GM10266 (cell line): ENCODE results near the gene WDR82.

ENCODE experiments used
- DNase-seq: peaks from one replicate; pipeline ENCODE4 v3.0.0; 2012; ENCODE audit errors: extremely low spot score
- CTCF ChIP-seq: IDR thresholded peaks from 2 replicates; pipeline ENCODE4 v1.5.1; 2012; ENCODE audit warnings: mild to moderate bottlenecking, low read depth; ENCODE audit not compliant: control insufficient read depth, insufficient read depth; ENCODE audit errors: missing control alignments

The WDR82 gene

DNA sequence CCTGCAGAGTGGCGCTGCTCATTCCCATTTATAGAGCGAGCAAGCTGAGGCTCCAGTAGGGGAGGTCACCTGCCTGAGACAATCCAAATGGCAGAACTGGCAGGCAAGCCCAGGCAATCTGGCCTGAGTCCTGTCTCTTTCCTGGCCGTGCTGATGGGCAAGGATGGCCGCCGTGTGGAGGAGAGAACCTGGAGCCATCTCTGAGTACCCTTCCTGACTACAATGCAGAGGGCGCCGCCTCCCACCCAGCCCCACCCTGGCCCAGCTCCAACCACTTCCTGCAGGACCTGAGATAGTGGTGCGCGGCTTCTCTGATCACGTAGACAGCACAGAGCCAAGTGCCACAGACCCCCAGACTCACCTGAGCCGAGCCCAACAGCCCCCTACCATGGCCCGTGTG is 60.0 kb downstream of the WDR82 start:
- no peak for TF ChIP-seq CTCF
- no peak for DNase-seq

DNA sequence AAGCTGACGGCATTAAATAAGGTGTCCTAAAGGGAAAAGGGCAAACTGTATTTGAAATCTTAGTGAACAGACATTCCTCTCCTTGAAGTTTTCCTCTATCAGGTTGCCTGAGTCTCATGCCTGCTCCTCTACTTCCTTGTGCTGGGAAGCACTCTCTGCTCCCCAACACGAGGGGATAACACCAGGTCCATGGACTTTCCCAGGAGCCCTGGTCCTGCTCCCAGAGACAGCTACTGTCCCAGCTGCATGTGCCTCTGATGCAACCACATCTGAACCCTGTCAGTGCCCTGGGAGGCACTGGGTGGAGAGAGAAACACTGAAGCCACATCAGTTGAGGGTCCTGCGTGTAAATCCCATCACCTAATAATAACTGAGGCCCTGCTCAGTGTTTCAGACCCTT is 60.4 kb downstream of the WDR82 start:
- no peak for TF ChIP-seq CTCF
- no peak for DNase-seq

- no peak for DNase-seq
These were observed 61.0 kb downstream of the WDR82 start for GRCh38 chr3:52217409-52217805.

DNA sequence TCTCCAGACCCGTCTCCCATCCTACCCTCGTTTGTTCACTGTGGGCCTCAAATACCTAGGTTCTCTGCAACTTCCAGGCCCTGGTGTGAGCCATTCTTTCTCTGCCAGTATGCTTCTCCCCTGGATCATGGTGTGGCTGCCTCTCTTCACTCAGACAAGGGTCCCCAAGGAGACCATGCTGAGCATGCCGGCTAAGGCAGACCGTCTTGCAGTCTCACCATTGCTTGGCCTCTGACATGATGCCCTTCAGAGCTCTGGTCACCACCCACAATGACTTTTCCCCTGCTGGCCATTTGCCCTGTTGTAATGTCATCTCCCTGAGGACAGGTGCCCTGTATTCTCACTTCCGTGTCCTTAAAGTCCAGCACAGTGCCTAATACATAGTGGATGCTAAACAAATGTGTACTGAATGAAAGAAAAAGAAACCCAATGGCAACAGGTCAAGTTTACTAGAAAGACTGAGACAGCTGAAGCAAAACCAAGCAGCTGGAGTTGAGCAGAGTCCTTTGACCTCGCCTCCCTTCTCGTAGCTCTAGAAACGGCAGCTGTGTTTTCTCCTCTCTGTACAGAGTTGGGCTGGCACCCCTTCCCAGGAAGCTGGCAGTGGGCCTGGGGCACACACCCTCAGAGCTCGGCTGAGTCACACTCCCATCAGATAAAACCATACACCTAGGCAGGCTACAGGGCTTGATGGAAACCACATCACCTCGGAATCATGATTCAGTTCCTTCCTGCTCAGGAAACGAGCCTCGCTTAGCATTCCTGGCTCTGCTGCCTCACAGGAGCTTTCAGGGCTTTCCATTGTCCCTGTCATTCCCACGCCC is 61.7 kb downstream of the WDR82 start:
- no peak for TF ChIP-seq CTCF
- DNase-seq: no peak

More at GRCh38 chr3:52217409-52217805, 61.0 kb downstream of the WDR82 start:
- no peak for TF ChIP-seq CTCF

DNA sequence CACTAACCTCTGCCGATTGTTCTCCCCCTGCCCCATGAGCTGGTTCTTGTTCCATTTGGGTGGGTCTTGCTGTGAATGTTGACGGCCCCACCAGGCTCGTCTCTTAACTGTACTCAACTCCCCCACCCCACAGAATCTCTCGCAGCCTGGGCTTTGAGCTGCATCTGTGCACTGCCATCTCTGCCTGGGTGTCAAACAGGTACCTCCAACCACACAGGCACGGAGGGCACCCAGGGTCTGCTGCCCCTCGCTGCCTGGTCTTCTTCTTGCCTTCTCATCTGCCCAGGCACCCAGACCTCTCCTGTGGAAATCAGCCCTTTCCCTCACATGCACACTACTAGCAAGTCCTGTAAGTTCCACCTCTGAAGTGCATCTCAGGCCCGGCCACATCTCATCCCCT is 63.1 kb downstream of the WDR82 start:
- TF ChIP-seq CTCF: no peak
- no peak for DNase-seq

DNA sequence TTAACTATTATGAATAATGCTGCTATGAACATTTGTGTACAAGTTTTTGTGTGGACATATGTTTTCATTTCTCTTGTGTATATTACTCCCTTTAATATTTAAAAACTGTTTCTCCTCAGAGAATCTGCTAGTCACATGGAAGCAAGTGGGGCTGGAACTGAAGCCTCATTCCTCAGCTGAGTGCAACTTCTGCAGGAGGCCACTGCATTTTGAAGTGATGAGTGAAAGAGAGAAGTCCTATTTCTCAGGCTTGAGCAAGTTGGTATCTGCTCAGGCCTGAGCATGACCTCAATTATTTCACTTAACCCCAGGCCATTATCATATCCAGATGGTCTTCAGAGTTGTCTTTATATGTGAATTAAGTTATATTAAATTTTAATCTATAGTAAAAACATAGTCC is 64.5 kb downstream of the WDR82 start:
- TF ChIP-seq CTCF: no peak
- no peak for DNase-seq

GRCh38 chr3:52213005-52213404 is 65.4 kb downstream of the WDR82 start:
- no peak for TF ChIP-seq CTCF

More at GRCh38 chr3:52213005-52213404, 65.4 kb downstream of the WDR82 start:
- no peak for DNase-seq
